HG03135 (cell line): ENCODE measurements around the gene CSAG3.

ENCODE experiments used
- ATAC-seq: cut with Tn5 transposase; IDR thresholded peaks from one replicate; pipeline ENCODE4 v1.9.1; 2021; ENCODE audit warnings: mild to moderate bottlenecking, moderate library complexity; ENCODE audit not compliant: unreplicated experiment

The CSAG3 gene

GRCh38 chrX:152806035-152806434 lies 47.0 kb downstream of the CSAG3 start:
- no peak for ATAC-seq
